Frontal cortex (tissue), 4 donors: ENCODE measurements around the gene SSC5D. TPM values are rescaled to one million over a fixed set of nuclear protein-coding genes. Genes with fewer than 3 reads are reported as not detected.
"Not testable (repeated sequence)": the region's sequence is repeated elsewhere in the genome, so short reads cannot be mapped to it uniquely, and the experiment has no call there.

Experiments
- DNase-seq, 2 donors: peaks; one replicate each; pipeline ENCODE4 v3.0.0; 2012; ENCODE audit warnings: low spot score in 2 of 2
- FAIRE-seq: peaks from 2 replicates; lab custom pipeline; 2012; peaks lifted over from hg19 to GRCh38; lab: Jason Lieb, UNC
- total RNA-seq: library from RNA; depleted of rRNA; stranded (reverse); fragments of >200 nt; gene quantifications from one replicate; pipeline ENCODE4 v1.2.3, GENCODE V29; 2014
- donor health status: control.
- donor health status: control.
- donor health status: control.

SSC5D gene
- total RNA-seq, 1 donor from 2014 or later = under 0.01 TPM

GRCh38 chr19:55484593-55485438 lies 3.4 kb upstream of the SSC5D start, which contains the start of gene NAT14:
NAT14 (plus strand) TSS chr19:55485188; CDS start chr19:55485709, 521 bp downstream.
- FAIRE-seq (no peak), DNase-seq (peak; percentile 91 to 93)

DNA sequence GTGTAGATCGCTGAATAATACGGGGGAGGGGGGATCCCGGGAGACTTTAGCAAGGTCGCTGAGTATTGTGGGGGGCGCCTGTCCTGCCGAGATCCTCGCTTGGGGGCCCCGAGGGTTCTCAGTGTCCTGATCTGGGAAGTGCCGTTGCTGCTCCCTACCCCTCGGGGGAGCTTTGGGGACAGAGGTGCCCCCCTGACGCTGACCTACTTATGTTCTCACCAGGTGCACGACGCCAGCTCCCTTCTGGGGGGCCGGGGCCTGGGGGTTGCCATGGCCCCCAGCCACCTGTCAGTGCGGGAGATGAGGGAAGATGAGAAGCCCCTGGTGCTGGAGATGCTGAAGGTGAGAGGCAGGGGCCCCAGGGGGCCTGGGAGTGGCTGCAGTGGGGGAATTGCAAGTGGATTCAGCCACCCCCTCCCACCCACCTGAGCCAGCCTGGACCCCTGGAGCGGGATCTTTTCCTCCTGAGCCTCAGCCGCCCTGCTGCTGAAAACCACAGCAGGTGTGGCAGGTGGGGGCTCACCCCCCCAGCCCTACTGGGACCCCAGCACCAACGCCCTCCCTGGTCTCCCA lies 2.7 kb upstream of the SSC5D start:
- DNase-seq (peak in 1 of 2 donors; percentile 61), FAIRE-seq (no peak)

GRCh38 chr19:55486043-55486970 lies 1.9 kb upstream of the SSC5D start:
- DNase-seq = no peak

DNA sequence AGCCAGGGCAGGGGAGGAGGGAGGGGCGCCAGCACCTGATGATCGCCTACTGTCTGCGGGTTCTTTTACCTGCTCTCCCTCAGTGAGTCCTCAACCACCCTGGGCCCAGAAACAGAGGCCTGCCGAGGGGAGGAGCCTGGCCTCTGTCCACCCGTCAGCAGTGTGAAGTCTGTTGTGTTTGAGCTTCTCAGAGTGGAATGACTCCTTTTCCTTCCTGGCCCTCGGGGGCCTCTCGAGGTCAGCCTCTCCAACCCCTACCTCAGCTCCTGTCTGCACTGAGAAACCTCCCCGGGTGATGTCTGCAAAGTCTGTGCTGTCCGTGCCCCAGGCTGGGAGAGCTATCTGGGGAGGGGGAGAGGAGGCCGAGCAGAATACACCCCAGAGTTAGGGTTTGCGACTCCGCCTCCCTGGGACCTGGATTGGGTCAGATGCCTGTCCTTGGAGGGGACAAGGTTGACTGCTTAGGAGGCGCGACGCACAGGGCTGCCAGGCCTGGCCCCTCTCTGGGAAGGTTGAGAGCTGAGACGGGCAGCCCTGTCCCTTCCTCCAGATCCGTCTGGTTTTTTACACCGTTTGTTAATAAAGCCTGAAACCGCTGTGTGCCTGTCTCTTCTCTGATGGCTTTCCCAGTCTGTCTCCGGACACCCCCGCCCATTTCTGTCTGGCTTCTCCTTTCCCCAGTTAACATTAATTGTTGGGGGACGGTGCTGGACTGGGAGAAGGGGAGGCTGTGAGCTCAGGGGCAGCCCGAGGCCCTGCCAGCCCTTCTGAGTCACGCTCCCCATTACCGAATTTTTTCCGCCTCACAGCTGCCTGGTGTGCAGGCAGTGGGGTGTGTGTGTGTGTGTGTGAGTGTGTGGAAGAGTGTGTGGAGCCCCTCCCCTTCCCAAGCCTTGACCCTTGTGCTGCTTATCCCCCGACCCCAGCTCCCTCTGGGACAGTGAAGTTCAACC lies 989 bp upstream of the SSC5D start:
- DNase-seq (peak in 1 of 2 donors; percentile 71), FAIRE-seq (no peak)

More at GRCh38 chr19:55486043-55486970, 1.9 kb upstream of the SSC5D start:
- no peak for FAIRE-seq

GRCh38 chr19:55488986-55489710 lies 912 bp downstream of the SSC5D start:
- no peak for FAIRE-seq
- DNase-seq = no peak

DNA sequence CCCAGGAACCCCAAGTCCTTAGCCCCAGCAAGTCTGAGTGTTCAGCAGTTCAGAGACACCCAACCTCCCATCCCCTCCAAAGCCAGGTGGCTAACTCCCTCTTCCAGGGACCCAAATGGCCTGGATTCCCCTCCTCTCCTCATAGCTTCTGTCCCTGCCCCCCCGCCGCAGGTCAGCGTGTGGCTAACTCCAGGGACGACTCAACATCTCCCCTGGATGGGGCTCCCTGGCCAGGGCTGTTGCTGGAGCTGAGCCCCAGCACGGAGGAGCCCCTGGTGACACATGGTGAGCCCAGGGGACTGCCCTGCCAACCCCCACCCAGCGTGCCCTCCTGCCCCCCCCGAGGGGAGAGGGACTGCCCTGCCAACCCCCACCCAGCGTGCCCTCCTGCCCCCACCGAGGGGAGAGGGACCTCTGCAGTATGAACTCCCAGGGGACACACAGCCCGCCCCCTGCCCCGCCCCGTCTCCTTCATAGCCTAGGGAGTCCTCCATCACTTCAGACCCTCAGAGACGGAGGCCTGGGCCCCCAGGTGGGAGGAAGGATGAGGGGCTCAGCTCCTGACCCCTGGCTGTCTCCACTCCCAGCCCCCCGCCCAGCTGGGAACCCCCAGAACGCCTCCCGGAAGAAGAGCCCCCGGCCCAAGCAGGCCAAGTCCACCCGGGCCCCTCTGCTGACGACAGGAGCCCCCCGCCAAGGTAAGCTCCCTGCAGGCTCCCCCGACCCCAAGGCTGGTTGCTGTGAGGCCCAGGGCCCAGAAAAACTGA lies 1.7 kb downstream of the SSC5D start:
- DNase-seq = no peak
- no peak for FAIRE-seq

- DNase-seq = no peak
- FAIRE-seq = no peak
These were observed 2.5 kb downstream of the SSC5D start for GRCh38 chr19:55490478-55491432.

GRCh38 chr19:55491546-55492360 lies 3.5 kb downstream of the SSC5D start:
- no peak for FAIRE-seq
- no peak for DNase-seq

- no peak for FAIRE-seq
- no peak for DNase-seq
These were observed 4.2 kb downstream of the SSC5D start for GRCh38 chr19:55492362-55492944.

DNA sequence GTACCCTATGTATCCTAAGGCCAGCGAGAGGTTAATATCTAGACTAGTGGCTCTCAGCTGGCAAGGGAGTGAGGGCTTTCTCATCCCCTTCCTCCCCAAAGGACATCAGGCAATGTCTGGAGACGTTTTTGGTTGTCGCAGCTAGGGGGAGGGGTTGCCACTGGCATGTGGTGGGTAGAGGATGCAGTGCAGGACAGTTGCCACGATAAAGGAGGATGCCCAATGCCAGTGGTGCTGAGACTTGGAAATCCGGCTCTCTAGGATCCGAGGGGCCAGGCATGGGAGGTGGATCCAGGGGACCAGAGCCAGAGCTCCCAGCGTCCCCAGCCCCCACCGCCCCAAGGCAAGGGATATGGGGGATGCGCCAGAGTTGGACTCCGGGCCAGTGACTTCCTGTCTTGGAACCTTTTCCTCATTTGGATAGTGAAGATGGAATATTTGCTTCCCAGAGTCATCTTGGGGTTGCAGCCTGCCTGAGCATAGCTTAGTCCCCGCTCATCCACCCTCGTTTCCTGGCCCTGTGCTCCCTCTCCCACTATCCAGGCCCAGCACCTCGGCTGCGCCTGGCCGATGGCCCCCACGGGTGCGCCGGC lies 4.9 kb downstream of the SSC5D start:
- DNase-seq (no peak), FAIRE-seq (no peak)

GRCh38 chr19:55493645-55494171 lies 5.5 kb downstream of the SSC5D start:
- no peak for DNase-seq
- FAIRE-seq = no peak

GRCh38 chr19:55494172-55494761 lies 6.0 kb downstream of the SSC5D start:
- FAIRE-seq (no peak), DNase-seq (no peak)

DNA sequence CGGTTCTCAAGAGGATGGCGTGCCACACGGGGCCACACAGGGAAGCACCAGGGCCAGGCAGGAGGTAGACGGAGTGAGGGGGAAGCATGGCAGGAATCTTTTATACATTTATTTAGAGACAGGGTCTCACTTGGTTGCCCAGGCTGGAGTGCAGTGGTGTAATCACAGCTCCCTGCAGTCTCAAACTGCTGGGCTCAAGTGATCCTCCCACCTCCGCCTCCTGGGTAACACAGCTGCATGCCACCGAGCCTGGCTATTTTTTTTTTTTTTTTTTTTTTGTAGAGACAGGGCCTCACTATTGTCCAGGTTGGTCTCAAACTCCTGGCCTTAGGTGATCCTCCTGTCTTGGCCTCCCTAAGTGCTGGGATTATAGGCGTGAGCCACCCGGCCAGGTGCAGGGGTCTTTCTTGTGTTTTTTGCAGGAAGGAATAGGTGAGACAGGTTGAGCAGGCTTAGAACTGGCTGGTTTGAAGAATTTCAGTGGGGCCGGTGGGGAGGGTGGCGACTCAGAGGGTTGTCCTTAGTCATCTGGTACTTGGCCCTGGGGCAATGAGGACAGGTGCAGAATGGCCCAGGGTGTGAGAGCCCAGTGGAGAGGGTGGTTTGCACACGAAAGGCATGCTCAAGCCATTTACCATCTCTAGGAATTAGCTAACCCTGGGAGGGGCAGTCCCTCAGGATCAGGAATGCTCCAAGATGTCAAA lies 7.6 kb downstream of the SSC5D start:
- no peak for FAIRE-seq
- no peak for DNase-seq

GRCh38 chr19:55496820-55497219 lies 8.6 kb downstream of the SSC5D start:
- not testable (repeated sequence) for DNase-seq, FAIRE-seq
